ENCODE data around the gene CORO2B.

- TF ChIP-seq RNF2 (conservative IDR thresholded peaks at IDR 0.05; ENCODE audit: low read depth) (no peak), ZNF776 (CRISPR knock-in tag; IDR thresholded peaks at IDR 0.05) (no peak), MAZ (IDR thresholded peaks at IDR 0.05; ENCODE audit: borderline replicate concordance, low read depth, low read length) (no peak), MAZ (CRISPR knock-in tag; IDR thresholded peaks at IDR 0.05; ENCODE audit: low read depth) (no peak), PRDM10 (CRISPR knock-in tag; IDR thresholded peaks at IDR 0.05; ENCODE audit: low read depth) (no peak), ZNF891 (CRISPR knock-in tag; IDR thresholded peaks at IDR 0.05) (no peak), HDAC2 (CRISPR knock-in tag; IDR thresholded peaks at IDR 0.05) (no peak), CSRNP1 (CRISPR knock-in tag; IDR thresholded peaks at IDR 0.05) (no peak), ZNF350 (CRISPR knock-in tag; IDR thresholded peaks at IDR 0.05; ENCODE audit: borderline replicate concordance, low read depth) (no peak), CTCF (CRISPR knock-in tag; IDR thresholded peaks at IDR 0.05) (no peak), POLR2A (IDR thresholded peaks at IDR 0.05; ENCODE audit: insufficient read depth in 1 of 2, low read depth in 2 of 2, low read length in 2 of 2) (no peak), ZNF674 (CRISPR knock-in tag; IDR thresholded peaks at IDR 0.05; ENCODE audit: low read depth) (no peak), BRD4 (CRISPR knock-in tag; IDR thresholded peaks at IDR 0.05) (no peak)
These were observed 23.8 kb downstream of the CORO2B start for GRCh38 chr15:68602459-68603215.

All from HepG2 (cell line).